NCI-H1436 (cell line): Measurements from ENCODE around the gene INO80D.
"Not testable (repeated sequence)": the region's sequence is repeated elsewhere in the genome, so short reads cannot be mapped to it uniquely, and the experiment has no call there.

ENCODE experiments used
- DNase-seq: peaks from one replicate; lab custom pipeline; 2025; lab: John Stamatoyannopoulos, UW

Gene INO80D

DNA sequence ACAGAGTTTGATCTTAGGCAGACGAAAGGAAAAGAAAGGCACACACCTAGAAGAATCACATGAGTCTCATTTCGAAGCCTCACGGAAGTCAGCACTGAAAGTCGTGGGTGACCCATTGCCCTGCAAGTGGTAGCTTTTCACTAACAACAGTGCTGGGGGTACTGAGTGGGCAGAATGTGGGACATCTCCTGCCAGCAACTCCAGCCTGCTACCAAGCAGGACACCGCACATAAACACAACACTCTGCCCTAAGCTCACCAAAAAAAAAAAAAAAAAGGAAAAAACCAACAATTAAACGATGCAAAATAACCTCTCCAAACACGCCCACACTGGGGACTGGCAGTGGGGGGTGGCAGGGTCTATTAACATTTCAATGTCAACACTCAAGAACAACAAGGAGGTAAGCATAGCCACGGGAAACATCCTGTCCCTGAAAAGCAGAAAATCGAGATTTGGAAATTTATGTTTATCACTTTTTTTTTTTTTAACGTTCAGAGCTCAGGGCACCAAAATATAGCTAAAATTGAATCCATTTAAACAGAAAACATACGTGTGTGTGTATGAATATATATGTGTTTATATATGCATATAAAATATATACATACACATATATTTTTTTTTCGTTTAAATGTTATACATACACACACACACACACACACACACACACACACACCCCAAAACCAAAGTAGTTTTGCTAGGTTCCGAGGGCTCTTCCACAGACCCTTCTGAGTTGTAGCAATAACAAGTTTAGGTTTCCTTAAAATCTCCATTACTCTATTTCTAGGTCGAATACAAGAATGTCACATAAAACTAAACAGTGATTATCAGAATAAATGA lies 2.2 kb downstream of the INO80D start:
- no peak for DNase-seq

DNA sequence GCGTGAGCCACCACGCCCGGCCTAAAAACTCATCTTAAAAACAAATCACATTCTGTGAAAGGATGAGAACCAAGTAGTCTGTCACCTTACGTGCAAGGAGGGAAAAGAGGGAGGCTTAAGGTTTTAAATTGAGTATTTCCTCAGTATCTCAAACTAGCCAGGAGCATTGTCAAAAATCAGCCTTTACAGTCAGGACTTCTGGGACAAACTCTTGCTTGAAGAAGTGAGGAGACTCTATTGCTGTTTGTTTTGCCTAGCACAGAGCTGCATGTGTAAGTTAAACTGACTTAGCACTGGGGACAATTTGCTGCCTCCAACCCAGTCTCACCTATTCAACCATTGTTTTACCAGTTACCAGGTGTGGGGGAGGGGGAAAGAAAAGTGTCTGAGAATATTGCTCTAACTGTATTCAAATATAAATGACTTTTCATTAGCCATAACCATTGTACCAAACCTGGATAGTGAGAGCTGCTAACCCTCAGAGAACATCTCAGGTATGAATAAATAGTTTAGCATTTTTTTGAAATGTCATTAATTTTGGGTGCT lies 3.6 kb downstream of the INO80D start:
- DNase-seq, result no peak

DNA sequence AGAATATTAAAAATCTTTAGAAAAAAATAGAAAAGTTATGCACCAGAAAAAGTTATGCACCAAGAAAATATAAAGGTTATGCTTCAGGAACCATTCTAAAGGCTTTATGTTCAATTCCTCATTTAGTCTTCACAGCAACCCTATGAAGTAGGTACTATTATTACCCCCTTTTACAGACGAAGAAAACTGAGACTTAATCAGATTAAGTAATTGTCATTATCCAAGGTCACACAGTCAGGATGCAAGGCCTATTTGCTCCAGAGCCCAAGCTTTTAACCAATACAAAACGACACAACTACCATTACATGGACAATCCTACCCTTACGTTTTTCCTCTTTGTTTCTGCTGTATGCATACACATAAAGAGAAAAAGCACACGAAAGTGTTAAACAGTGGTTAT lies 5.0 kb downstream of the INO80D start:
- DNase-seq, result no peak

DNA sequence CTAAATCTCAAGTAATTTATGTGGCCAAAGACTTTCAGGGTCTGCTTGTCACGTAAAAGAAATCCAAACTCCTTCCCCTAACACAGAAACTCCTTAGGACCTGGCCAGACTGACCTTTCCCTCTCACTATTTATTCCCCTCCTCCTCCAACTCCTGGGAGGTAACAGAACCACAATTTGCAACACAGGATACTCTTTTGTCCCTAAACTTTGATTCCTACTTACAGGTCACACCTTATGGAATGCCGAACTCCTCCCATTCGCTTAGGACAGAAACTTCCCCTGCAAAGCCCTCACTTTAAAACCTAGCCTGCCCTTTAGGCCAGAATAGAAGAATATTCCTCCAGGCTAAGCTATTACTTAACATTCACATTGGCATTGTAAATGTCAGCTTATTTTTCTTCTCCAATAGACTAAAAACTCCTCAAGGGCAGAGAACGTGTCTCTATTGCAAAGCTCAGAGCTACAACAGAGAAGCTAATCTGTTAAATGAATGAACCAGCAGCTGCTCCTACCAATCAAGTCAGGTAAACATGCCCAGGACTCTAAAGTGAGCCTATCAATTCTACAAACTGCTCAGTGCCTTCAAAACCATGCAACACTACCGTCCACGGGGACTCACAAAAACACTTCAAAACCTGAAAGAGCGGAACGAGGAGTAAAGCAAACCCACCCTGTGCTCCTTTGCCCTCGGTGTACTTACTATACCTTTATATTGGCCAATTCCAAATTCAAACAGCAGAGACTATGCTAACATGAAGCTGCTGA lies 6.1 kb downstream of the INO80D start:
- DNase-seq, result no peak

DNA sequence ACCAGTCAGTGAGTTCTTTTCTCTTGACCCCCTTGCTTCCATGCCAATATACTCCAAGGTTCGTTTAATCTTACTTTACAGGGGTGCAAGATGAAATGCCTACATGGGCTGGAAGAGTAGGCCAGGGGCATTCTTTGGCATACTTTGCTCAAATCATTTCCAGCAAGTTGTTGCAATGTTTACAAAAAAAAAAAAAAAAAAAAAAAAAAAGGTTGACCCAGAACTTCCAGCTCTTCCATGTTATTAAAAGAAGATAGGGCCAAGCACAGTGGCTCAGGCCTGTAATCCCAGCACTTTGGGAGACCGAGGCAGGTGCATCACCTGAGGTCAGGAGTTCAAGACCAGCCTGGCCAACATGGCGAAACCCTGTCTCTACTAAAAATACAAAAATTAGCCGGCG lies 8.1 kb downstream of the INO80D start:
- not testable (repeated sequence) for DNase-seq

DNA sequence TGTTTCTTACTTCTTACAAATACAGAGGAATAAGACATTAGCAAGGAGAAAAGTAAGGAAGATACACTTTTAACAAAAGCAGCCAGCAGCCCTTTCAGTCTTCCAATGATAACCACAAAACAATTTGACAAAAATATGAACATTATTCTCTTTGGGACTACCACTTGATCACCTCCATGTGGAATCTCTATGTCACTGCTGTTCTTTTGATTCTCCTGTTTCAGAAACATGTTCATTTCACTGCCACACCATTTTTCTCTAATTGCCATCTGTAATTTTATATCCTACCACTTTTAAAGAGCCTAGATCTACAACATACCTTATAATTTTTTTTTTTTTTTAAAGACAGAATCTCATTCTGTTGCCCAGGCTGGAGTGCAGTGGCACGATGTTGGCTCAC lies 10.9 kb downstream of the INO80D start:
- no peak for DNase-seq

DNA sequence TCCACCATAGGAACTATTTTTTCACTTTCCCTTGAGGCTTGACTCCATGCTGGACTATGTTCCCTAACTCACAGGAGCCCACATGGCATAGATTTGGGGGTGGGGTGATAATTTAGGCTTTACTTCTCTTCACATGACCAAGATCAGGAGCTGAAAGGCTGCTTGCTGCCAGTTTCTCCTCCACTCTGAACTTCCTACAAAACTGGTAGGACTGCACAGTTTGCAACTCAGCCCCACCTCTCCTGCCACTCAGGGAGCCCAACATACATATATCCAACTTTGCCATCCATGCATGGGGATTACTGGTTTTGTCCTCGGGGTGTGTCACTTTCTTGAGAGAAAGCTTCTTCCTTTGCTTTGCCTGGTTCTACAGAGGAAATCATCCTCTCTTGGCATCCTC lies 14.2 kb downstream of the INO80D start:
- DNase-seq, result no peak

DNA sequence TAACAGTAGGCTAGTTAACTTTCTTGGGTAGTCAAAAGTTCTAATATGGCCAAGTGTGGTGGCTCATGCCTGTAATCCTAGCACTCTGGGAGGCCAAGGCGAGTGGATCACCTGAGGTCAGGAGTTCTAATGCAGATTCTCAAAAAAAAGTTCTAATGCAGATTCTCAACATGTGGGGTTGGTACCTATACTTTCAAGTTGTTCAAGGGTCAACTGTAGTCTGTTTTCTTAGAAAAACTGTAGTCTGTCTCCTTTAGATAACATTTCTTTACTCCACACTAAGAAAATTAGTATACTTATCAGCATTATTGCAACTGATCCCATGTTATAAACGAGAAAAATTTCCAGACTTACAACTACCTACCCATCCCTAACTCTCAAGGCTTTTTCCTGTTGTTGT lies 16.6 kb downstream of the INO80D start:
- no peak for DNase-seq

DNA sequence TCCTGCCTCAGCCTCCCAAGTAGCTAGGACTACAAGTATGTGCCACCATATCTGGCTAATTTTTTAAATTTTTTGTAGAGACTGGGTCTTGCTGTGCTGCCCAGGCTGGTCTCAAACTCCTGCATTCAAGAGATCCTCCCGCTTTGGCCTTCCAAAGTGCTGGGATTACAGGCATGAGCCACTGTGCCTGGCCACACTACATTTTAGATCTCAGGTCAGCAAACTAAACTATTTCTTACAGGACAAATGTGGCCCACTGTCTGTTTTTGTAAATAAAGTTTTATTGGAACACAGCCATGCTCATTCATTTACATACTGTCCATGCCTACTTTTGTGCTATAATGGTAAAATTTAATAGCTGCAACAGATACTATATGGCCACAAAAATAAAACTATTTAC lies 17.8 kb downstream of the INO80D start:
- no peak for DNase-seq

DNA sequence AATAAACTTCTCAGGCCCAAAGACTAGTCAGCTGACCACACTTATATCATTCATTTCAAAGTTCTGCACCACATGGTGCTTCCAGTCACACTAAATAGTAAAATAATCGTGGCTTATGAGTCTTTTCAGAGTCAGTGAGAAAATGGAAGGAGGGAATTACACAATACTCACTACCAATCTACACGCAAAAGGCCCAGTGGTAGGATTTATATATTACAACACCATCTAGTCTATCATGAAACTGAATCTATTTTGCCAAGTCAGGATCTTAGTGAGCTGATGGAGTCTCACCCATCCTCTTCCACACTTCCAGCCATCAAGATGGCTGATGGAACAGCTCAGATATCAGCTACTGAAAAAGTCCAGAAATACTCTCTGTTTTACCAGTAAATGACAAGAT lies 21.9 kb downstream of the INO80D start:
- no peak for DNase-seq

DNA sequence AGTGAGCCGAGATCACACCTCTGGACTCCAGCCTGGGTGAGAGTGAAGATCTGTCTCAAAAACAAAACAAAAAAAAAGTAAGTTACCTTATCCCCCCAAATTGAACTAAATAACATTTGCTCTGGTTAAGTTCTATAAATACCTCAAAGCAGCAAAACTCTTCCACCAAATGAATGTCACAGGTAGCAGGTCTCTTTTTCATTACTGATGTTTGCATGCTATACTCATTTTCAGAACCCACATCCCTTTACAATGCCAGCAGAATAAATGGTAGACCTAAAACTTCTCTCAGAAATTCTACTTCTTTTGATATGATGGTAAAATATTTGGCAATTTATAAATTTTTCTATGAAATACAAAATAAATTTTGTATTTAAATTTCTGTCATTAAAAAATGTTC lies 22.3 kb downstream of the INO80D start:
- no peak for DNase-seq

DNA sequence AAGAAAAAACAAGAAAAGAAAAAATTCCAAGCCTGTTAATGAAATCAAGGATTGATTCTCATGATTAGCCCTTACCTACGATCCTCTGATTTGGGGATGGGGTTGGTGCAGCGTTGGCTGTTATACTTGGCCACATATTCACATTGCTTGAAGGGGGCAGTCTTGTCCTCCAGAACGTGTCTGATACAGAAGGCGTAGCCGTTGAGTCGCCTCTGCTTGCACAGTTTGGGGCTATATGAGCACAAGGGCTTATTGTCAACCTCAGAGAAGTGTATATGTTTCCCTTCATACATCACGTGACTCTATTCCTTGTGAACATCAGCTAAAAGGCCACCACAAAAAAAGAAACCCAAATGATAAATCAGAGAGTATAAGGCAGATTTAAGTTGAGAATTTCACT lies 23.2 kb downstream of the INO80D start:
- no peak for DNase-seq

DNA sequence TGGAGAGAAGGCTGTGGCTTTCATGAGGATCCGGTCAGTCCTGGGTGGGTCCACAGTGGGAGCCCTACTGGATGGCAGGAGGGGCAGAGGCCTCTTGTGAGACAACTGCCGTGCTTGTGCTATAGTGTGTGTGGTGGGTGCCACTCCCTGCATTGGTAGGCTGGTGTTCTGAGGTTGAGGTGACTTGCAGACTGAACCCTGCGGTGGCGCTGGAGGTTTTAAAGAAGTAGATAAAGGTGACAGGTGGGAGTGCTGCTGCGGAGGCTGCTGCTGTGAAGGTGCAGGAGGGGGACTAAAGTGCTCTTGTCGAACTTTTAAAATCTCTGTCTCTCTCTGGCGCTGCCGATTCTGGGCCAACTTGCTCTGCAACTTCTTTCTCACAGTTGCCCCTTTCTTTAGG lies 29.7 kb downstream of the INO80D start:
- no peak for DNase-seq

DNA sequence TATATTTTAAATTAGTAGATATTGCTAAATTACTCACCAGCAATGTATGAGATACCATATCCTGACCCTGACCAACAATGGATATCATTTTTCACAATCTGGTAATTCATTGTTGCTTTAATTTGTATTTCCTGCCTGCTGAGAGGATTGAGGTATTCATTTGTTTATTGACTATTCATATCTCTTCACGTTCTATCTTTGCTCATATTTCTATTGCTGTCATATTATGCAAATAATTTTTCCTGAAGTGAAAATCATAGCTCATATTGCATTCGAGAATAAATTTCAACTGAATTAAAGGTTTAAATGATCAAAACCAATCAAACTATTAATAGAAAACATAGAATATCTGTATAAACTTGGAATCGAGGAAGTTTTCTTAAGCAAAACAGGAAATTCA lies 31.0 kb downstream of the INO80D start:
- no peak for DNase-seq

DNA sequence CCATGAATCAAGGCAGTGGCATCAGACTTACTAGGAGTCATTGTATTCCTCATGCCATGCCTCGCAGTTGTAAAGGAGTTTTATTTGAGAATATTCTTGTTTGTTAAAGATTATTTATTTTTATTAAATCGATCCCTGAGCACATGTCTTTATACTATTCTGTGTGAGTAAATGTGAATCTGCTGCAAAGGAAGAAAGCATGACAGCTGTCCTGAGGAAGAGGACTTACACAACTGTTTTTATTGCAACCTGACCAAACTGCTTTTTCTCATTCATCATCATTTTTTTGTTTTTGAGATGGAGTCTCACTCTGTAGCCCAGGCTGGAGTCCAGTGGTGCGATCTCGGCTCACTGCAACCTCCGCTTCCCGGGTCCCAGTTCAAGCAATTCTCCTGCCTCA lies 34.1 kb downstream of the INO80D start:
- no peak for DNase-seq

DNA sequence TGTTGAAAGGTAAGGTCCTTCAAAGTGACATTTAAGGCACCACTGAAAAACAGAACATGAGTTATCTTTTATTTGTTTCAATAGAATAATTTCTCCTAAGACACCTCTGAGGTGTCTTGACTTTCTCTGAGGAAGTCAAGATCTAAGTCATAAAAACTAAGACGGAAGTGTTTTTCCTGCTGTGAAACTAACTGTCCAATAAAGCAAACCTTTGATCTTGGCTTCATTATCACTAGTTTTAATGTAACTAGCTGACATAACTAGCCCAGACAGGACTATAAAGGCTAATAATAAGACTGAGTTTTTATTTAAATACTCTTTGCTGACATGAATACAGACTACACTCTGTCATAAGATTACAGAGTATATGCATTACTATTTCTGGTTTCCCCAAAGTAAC lies 36.6 kb downstream of the INO80D start:
- no peak for DNase-seq

DNA sequence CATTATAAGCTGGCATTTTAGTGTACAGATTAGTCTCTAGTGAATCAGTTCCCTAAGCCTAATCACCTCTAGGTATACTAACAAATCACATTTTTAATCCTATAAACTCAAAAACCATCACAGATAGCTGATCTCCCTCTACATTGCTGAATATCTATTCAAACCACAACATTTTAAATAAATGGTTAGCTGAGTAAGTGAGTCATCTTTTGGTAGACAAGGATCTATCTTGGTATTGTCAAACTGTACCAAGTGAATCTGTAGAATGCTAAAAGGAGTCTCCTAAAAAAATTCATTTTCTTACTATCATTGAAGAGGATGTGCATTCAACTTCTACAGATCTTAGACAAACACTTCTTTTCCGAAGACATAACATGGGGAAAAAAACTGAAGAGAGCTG lies 40.7 kb downstream of the INO80D start:
- no peak for DNase-seq

DNA sequence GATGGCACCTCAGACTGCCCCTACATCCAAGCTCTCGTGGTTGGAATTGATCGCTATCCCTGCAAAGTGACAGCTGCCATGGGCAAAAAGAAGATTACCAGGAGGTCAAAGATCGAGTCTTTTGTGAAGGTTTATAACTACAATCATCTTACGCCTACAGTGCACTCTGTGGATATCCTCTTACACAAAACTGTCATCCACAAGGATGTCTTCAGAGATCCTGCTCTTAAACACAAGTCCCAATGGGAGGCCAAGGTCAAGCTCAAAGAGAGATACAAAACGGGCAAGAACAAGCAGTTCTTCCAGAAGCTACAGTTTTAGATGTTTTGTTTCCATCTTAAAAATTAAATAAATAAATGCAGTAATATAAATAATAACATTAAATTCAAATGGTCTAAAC lies 45.4 kb downstream of the INO80D start:
- DNase-seq, result no peak

DNA sequence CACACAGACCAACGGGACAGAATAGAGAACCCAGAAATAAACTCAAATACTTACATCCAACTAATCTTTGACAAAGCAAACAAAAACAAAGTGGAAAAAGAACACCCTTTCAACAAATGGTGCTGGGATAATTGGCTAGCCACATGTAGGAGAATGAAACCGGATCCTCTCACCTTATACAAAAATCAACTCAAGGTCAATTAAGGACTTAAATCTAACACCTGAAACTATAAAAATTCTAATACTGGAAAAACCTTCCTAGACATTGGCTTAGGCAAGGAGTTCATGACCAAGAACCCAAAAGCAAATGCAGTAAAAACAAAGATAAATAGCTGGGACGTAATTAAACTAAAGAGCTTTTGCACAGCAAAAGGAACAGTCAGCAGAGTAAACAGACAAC lies 50.6 kb downstream of the INO80D start:
- not testable (repeated sequence) for DNase-seq

DNA sequence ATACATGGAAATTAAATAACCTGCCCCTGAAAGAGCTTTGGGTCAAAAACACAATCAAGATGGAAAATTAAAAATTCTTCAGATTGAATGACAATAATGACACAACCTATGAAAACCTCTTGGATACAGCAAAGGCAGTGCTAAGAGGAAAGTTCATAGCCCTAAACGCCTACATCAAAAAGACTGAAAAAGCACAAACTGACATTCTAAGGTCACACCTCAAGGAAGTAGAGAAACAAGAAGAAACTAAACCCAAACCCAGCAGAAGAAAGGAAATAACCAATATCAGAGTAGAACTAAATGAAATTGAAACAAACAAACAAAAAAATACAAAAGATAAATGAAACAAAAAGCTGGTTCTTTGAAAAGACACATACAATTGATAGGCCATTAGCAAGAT lies 52.5 kb downstream of the INO80D start:
- DNase-seq, result not testable (repeated sequence)

DNA sequence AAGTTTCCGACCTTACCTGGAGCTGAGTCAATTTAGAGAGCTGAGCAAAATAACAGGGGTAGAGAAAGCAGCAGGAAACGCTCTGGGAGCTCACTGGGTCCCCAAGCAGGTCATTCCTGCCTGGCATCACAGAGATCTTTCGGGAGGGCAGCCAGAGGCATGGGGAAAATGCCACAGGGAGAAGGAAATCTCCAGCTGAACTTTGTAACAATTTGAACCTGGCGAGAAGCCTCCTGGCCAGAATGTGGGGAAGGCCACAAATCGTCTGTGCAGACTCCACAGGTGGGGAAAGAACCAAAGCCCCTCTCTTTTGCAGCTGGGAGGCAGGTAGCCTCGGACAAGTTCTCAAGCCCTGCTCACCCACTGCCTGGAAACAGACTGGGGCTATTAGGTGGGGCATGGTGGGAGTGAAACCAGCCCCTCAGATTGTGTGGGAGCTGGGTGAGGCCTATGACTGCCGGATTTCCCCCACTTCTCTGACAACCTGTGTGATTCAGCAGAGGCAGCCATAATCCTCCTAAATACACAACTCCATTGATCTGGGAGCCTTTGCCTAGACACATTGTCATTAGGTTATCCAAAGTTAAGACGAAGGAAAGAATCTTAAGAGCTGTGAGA lies 53.9 kb downstream of the INO80D start:
- no peak for DNase-seq

DNA sequence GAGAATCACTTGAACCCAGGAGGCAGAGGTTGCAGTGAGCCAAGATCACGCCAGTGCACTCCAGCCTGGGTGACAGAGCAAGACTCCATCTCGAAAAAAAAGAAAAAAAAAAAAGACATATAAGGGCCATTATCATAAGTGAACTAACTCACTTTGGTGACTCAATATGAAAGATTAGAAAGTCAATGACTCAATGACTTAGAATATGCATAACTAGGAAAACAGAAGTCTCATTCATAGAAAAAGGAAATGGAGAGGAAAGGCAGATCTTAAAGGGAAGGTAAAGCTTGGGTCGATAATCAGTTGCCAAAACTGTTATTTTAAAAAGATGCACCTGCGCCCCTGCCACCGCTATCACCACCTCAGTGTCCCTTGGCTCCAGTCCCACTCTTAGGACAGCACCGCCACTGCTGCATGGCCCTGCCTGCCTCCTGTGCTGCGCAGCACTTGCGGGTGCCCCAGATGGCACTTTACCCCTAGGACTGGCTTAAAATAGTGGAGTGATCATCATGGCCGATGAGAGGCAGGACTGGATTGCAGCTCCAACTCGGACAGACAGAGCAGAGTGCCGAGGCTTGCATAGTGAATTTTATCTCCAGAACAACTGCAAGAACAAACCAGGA lies 54.7 kb downstream of the INO80D start:
- DNase-seq, result no peak
